HG03066 (cell line): ENCODE results near the gene SLC7A1.
"Not testable (repeated sequence)": the region's sequence is repeated elsewhere in the genome, so short reads cannot be mapped to it uniquely, and the experiment has no call there.

ENCODE experiments used
- ATAC-seq: cut with Tn5 transposase; IDR thresholded peaks from one replicate; pipeline ENCODE4 v1.9.1; 2021; ENCODE audit warnings: low read depth; ENCODE audit not compliant: unreplicated experiment

SLC7A1 gene

DNA sequence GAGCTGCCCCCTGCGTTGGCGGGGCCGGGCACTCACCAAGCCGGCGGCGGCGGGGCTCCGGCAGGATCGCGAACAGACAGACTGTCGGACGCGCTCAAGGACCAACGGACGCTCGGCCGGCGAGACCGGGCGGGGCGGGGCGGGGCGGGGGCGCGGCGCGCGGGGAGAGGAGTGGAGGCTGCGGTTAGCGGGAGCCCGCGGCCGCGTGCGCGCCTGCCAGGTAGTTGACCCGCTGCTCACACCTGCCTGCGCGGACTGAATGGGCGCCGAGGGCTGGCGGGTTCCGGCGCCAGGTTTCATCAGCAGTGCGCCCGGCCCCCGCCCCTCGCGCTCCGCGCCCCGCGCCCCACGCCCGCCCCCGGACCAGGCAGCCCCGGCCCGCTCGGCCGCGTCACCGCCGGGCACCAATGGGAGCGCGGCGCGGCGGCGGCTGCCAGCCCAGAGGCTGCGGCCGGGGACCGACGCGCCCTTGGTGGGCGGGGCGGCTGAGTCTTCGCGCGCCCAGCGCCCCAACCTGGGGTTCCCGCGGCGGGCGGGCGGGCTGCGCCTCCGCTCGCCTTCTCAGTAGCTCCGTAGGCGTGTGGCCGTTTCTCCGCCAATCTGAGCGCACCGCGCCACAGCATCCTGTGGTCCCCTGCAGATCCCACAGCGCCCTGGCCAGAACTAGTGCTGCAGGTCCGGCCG, at the start of gene SLC7A1:
Gene SLC7A1, minus strand, starts transcription at position 309 of the 684 bp plus-strand sequence. CDS start 59,500 bp downstream, outside the sequence.
- ATAC-seq, result peak; percentile 76

DNA sequence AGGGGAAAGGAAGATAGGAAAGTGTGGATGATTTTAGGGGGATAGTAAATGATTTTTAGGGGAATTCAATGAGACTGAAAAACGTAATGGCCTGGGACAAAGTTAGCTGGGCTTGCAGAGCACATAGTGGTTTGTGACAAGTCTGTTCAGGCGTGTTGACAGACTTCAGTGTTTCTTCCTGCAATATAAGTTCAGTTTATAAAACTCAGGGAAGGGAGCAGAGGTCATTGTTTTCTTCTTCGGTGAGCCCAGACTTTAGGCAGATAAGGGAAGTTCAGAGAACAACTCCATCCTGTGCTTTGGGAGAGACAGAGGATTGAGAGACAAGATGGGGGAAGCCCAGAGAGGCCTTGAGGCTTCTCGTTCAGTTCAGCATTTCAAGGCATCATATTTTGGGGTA, 45.2 kb upstream of the SLC7A1 start:
- no peak for ATAC-seq

DNA sequence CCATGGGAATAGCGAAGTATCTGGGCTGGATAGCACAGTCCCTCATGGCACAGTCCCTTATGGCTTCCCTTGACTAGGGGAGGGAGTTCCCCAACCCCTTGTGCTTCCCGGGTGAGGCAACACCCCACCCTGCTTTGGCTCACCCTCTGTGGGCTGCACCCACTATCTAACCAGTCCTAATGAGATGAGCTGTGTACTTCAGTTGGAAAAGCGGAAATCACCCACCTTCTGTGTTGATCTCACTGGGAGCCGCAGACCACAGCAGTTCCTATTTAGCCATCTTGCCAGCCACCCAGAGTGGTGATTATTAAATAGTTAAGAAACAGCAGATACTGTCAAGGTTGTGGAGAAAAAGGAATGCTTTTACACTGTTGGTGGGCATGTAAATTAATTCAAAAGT, 41.3 kb upstream of the SLC7A1 start:
- ATAC-seq, result not testable (repeated sequence)

DNA sequence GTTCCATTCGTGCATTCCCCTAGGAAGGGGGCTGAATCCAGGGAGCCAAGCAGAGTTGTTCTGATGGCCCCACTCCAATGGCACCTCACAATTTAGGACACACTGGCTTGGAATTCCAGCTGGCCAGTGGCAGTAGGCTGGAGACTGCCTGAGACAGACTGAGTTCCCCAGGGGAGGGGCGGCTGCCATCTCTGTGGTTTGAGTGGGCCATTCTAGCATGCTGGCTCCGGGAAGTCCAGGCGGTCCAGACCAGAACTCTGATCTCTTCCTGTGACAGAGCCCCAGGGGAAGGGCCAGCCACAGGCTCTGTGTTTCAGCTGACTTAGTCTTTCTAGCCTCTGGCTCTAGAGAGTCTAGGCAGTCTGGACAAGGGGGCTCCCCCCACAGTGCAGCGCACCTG, 29.5 kb upstream of the SLC7A1 start:
- no peak for ATAC-seq

DNA sequence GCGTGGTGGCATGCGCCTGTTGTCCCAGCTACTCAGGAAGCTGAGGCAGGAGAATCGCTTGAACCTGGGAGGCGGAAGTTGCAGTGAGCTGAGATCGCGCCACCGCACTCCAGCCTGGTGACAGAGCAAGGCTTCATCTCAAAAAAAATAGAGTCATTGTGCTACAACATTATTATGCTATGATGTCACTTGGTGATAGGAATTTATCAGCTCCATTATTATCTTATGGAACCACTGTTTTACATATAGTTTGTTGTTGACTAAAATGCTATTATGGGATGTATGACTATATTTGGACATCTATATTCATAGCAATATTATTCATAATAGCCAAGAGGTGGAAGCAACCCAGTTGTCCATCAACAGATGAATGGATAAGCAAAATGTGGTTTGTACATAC, 26.4 kb upstream of the SLC7A1 start:
- no peak for ATAC-seq

DNA sequence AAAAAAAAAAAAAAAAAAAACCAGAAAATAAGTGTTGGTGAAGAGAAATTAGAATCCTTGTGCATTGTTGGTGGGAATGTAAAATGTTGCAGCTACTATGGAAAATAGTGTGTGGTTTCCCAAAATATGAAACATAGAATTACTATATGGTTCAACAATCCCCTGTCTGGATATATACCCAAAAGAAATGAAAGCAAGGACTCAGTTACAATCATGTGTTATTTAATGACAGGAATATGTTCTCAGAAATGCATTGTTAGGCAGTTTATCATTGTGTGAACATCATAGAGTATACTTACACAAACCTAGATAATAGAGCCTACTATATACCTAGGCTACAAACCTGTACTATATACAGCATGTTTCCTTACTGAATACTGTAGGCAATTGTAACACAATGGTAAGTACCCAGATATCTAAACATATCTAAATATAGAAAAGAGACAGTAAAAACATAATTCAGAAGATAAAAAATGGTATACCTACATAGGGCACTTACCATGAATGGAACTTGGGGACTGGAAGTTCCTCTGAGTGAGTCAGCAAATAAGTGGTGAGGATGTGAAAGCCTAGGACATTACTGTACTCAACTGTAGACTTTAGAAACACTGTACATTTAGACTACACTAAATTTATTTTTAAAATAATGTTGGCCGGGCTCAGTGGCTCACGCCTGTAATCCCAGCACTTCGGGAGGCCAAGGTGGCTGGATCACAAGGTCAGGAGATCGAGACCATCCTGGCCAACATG, 25.7 kb upstream of the SLC7A1 start:
- ATAC-seq, result no peak

DNA sequence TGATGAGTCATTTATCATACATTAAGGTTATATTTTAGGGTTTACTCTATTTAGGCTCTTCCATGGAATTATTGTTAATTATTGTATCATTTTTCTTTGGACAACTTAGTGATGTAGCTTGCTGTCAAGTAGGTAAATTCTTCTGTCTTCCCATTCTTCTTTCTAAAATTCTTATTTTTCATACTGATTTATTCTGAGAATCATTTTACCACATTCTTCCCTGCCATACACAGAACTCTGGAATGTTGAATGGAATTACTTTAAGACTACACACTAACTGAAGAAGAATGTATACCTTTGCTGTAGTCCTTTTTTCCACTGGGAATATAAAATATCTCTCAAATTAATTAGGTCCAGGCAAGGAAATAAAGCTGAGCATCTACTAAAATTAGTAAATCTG, 24.5 kb upstream of the SLC7A1 start:
- ATAC-seq, result no peak

DNA sequence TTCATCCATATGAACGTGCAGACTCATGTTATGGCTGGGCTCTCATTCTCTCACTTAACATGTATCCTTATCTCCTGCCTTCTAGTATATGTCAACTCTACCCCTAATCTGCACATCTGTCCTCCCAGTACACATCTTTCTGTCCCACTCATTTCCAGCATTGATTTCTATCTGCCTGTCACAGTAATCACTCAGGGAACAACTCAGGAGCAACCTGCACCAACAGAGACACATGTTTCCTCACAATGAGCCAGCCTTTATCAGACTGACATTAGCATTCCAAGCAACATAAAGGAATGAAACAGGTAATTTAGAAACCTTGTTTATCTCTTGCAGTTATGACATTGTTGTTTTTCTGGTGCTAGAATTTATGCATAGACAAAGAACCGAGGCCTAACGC, 17.6 kb upstream of the SLC7A1 start:
- no peak for ATAC-seq

DNA sequence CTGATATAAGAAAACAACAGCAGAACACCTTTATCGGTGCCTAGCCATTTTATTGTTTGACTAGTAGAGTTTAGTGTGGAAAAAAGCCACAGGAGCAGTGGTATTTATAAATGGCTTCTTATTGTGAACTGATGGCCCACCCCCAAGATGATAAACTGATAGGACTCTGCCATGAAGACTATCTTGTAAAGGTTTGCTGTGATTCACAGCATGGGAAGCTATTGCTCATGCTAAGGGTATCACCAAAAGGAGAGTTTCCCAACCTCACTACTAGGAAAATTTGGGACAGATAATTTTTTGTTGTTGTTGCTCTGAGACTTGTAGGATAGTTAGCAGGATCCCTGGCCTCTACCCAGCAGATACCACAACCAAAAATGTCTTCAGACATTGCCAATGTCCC, 12.0 kb upstream of the SLC7A1 start:
- ATAC-seq, result no peak

DNA sequence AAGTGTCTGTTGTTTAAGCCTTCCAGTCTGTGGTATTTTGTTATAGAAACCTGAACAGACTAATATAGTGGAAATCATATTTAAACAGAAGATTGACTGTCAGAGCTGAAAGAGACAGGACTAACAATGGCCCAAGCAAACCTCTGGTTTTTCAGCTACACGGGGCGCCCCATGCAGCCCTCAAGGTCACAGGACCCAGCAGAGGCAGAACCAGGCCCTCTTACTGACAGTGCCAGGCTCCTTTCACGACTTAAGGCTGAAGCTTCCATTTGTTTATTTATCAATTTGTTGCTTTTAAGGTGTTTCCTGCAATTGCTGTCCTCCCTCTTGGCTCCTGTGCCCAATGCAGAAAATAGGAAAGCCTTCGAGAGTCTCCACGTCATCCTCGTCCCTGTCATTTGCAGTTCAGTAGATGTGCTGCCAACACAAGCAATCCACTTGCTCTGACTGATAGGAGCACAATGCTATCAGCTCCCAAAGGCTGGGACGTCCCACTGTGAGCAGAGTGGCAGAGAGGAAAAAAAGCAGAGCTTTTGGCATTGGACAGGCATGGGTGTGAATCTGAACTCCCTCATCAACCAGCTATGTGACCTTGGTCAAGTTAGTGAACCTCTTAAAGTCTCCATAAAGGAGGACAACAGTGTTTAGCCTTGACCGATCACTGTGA, 10.5 kb upstream of the SLC7A1 start:
- ATAC-seq, result no peak

DNA sequence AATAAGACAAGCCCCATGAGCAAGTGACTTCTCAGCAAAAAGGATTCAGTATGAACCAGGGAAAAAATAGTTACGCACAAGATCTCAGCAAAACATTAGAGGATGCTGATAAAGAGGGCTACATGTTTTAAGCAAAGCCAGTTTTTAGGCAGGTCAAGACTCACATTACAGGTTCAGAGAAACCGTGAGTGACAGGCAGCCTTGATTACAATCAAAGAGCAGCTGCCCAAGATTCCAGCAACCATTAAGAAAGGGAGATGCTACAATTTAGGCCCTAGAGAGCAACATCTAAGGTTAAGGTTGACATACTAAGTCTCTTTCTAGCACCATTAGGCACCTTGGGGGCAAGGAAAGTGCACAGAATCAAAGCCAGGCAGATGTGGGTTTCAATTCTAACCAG, 2.8 kb upstream of the SLC7A1 start:
- no peak for ATAC-seq

DNA sequence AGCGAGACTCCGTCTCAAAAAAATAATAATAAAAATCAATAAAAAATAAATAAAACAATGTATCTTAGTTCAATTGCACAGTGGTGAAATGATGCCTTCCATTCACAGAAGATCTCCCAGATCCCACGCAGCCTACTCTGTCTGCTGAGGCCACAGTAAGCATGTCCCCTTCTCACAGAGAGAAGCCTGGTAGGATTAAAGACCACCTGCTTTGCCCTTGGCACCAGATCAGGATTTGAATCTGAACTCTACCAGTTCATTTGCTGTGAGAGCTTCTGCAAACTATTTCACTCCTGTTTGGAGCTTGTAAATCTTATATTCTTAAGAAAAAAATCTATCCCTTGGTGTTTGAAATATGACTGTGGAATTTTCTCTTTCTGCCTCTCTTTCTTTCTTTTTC, 2.2 kb upstream of the SLC7A1 start:
- ATAC-seq, result no peak

DNA sequence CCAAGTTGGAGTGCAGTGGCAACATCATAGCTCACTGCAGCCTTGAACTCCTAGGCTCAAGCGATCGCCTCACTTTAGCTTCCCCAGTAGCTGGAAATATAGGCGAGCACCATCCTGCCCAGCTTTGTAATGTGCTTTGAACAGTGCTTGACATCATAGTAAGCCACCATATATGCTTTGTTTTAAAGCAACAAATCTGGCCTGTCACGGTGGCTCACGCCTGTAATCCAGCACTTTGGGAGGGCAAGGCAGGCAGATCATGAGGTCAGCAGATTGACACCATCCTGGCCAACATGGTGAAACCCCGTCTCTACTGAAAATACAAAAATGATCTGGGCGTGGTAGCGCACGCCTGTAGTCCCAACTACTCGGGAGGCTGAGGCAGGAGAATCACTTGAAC, 1.8 kb upstream of the SLC7A1 start:
- no peak for ATAC-seq

DNA sequence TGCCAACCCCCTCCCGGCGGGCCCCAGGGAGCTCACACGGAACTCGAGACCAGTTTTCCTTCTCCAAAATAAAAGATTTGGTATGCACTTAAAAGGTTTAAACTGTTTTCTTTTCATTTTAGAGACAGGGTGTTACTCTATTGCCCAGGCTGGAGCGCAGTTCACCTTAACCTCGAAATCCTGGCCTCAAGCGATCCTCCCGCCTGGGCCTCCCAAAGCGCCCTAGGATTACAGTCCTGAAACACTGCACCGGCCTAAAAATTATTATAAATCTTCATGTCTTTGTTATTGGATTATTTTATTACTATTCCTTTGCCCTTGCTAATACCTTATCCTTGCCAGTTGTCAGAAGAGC, 553 bp upstream of the SLC7A1 start:
- no peak for ATAC-seq

DNA sequence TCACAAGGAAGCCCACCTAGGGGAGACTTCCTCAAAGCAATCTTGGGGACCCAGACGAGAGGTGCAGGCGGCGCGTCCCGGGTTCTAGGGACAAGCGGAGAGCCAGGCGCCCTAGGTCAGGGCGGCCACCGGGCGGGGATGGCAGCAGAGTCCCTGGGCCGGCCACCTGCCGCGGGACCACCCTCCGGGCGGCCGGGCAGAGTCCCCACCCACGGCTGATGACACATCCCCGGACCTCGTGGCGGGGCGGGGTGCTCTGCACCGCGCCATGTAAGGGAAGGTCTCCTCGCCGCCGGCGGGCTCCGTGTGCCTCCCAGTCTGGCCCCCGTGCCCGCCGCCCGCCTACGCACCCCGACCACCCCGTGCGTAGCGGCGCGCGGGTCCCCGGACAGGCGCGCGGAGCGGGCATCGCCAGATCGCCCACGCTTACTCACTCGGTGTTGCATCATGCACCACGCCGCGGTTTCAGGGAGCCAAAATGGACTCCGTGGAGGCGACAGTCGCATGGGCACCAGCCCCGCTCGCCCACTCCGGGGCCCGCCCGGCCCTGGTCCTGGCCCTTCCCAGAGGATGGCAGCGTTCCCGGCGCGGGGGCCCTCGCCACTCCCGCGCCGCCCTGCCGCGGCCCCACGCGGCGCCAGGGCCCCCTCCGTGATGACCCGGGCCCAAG, 643 bp downstream of the SLC7A1 start:
- ATAC-seq, result peak; percentile 47

DNA sequence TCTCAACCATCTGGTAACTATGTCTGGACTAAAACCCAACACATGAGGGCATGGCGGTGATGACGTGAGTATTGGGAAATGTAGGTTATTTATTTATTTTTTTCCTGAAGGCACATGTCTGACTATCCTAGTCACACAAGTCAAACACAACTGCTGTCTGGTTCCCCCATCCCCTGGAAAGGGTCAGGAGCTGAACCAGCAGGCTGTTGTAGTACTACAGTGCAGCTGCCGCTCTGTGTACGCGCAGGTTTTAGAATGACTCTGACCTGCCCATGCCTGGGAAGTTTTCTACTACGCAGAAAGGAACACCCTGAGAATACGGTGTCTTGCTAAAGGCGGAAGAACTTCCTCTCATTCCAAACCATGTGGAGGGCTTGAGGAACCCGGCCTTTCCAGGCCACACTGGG, 1.2 kb downstream of the SLC7A1 start:
- ATAC-seq, result peak; percentile 35

DNA sequence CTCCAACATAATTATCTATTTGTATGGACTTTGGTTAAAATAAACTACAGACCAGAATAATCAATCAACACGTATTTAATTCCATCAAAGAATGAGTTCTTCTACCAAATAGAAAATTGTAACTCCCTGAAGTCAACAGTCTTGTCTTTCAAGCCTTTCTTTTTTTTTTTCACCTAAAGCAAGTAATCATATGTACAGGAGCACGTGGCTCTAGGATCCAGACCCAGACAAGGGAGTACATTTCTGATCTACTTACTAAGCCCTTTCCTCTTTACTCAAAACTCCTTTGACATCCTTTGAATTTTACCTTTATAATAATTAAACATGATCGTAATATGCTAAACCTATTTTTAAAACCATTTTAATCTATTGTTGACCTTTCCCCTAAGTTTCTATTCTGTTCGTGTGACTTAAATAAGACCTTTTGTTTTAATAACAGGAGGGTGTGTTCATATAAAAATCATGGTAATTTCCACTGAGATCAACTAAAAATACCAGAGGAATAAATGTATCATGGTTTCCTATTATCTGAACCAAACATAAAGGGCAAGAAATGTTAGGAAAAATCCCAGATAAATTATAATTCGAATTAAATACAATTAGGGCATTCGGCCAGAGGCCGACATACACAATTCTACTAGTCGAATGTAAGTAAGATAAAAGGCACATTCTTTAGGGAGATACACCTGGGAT, 1.7 kb downstream of the SLC7A1 start:
- ATAC-seq, result no peak

DNA sequence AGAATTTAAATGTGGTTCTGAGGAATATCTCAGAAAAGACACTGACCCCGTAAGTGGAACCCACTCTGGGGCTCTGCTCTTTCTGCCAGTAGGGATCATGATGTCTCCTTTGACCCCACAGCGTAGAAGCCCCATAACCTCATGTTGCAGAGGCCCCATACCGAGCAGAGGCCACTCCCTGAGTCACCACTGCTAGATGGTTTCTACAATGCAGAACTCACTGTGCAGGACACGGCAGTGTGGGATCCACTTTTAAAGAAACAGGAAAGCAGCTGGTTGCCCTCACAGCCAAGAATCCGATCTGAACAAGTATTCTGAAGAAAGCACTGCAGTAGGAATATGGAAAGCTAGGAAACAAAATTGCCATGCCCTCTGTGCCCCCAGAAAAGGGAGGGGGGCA, 4.2 kb downstream of the SLC7A1 start:
- no peak for ATAC-seq

DNA sequence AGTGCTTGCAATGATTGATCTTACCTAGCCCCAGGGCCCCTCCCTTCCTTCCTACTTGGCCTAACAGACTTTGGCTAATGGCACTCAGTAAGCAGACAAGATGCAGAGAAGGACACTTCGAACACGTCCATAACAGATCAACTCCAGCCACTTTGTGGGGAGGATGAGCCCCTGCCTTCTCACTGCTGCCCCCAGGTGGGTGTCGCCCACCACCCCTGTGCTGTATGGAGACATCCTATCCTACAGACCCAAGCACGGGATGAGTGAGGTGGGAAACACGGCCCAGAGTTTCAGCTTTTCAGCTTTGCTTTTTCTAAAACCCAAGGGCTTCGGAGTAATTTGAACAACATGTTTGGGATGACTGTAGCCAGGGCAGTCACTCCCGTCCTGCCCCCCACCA, 5.5 kb downstream of the SLC7A1 start:
- ATAC-seq, result no peak

DNA sequence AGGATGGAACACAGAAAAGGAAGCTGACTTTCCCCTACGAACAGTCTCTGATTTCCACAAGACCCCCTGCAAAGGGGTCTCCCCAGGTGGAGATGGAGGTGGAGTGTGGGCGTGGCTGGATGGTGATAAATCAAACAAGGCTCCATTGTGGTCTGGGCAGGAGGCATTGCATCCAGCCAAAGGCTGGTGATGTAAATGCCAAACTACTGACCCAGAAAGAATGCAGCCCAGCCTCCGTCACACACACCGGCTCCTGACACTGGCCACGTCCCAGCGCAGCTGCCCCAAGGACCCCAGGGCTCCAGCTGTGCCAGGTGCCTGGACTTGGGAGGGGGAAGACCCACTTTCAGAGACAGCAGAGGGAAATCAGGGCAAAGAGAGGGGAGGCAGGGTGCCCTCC, 6.3 kb downstream of the SLC7A1 start:
- ATAC-seq, result no peak

DNA sequence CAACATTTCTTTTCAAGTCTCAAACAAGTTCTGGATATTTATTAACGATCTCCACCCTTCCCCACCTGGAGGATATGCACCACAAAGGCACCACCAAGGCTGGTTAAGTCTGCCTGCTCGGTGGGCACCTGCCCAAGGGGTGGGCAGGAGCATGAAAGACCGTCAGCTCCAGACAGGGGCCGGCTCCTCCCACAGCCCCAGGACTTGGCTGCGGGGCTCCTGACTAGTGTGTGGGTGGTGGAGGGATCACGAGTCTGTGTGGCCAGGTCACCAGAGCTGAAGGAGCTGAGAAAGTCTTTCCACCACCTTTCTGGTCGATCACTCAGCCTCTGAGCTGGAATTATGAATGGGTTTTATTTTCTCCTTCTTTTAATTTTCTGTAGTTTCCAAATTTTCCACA, 7.8 kb downstream of the SLC7A1 start:
- no peak for ATAC-seq
